Brain microvascular endothelial cell (primary cell): ENCODE data around the gene PLEKHA6.
"Not testable (repeated sequence)": the region's sequence is repeated elsewhere in the genome, so short reads cannot be mapped to it uniquely, and the experiment has no call there.

Experiments
- DNase-seq: peaks from one replicate; pipeline ENCODE4 v3.0.0-alpha.2; 2020
- H3K27ac ChIP-seq: fragments of 250-450 bp; sonication (Bioruptor Pico); 2 replicates; pipeline ENCODE4 v1.5.1; 2020; ENCODE audit warnings: mild to moderate bottlenecking, moderate library complexity
- H3K27me3 ChIP-seq: fragments of 250-450 bp; sonication (Bioruptor Pico); replicated peaks from 2 replicates; pipeline ENCODE4 v1.5.1; 2020; ENCODE audit warnings: mild to moderate bottlenecking
- H3K36me3 ChIP-seq: fragments of 250-450 bp; sonication (Bioruptor Pico); replicated peaks from 2 replicates; pipeline ENCODE4 v1.5.1; 2020; ENCODE audit warnings: mild to moderate bottlenecking
- H3K4me3 ChIP-seq: 2 replicates; pipeline ENCODE4 v1.5.1; 2011; ENCODE audit warnings: low read depth, mild to moderate bottlenecking, control low read depth, low read length, moderate library complexity
- CTCF ChIP-seq: IDR thresholded peaks from 2 replicates; pipeline ENCODE4 v1.5.1; 2011; ENCODE audit warnings: low read depth, mild to moderate bottlenecking, moderate library complexity, low read length, control low read depth, inconsistent platforms; ENCODE audit errors: missing control alignments
- in situ Hi-C: cut with HindIII; loops from 2 replicates; pipeline ENCODE4 v1.10.0; 2017; ENCODE audit warnings: low sequenced_read_pairs, low pct_ligation_motif_present

Gene PLEKHA6

GRCh38 chr1:204314171-204314892, 45.4 kb downstream of the PLEKHA6 start:
- no peak for TF ChIP-seq CTCF
- no peak overlapping the region for H3K4me3 ChIP-seq
- in situ Hi-C loops: no loop called here

GRCh38 chr1:204313675-204314074, 46.1 kb downstream of the PLEKHA6 start:
- DNase-seq: no peak
- TF ChIP-seq CTCF: no peak
- in situ Hi-C loops: no loop called here
- H3K36me3 ChIP-seq: no peaks in the 10 kb centered on the region
- no peak overlapping the region for H3K4me3 ChIP-seq
- H3K27ac ChIP-seq: no peak overlapping the region
- H3K27me3 ChIP-seq: peaks cover 28% of the 10 kb centered on the region

More at GRCh38 chr1:204314171-204314892, 45.4 kb downstream of the PLEKHA6 start:
- H3K27me3 ChIP-seq: peaks cover 24% of the 10 kb centered on the region
- no peak for DNase-seq
- H3K36me3 ChIP-seq: no peaks in the 10 kb centered on the region
- no peak overlapping the region for H3K27ac ChIP-seq

- in situ Hi-C loops: not testable (repeated sequence)
These were observed 48.8 kb downstream of the PLEKHA6 start for GRCh38 chr1:204310970-204311369.

GRCh38 chr1:204308023-204308628, 51.6 kb downstream of the PLEKHA6 start:
- Histone ChIP-seq H3K27ac (no peak overlapping the region), H3K27me3 (peaks cover 44% of the 10 kb centered on the region), H3K4me3 (no peak overlapping the region), H3K36me3 (no peaks in the 10 kb centered on the region)
- TF ChIP-seq CTCF: no peak
- no peak for DNase-seq
- in situ Hi-C loops: no loop called here

More at GRCh38 chr1:204310970-204311369, 48.8 kb downstream of the PLEKHA6 start:
- not testable (repeated sequence) for DNase-seq, H3K36me3 ChIP-seq, H3K27ac ChIP-seq, H3K4me3 ChIP-seq
- H3K27me3 ChIP-seq: peaks cover 41% of the 10 kb centered on the region

- in situ Hi-C loops: no loop called here
- no peak for TF ChIP-seq CTCF
- H3K4me3 ChIP-seq: no peak overlapping the region
- no peaks in the 10 kb centered on the region for H3K36me3 ChIP-seq
- H3K27me3 ChIP-seq: peaks cover 42% of the 10 kb centered on the region
- no peak for DNase-seq
- H3K27ac ChIP-seq: no peak overlapping the region
These were observed 52.3 kb downstream of the PLEKHA6 start for GRCh38 chr1:204307334-204307883.

GRCh38 chr1:204306076-204306475, 53.7 kb downstream of the PLEKHA6 start:
- DNase-seq: no peak
- in situ Hi-C loops: no loop called here
- H3K27ac ChIP-seq: no peak overlapping the region
- no peaks in the 10 kb centered on the region for H3K36me3 ChIP-seq
- H3K27me3 ChIP-seq: peaks cover 36% of the 10 kb centered on the region
- no peak for TF ChIP-seq CTCF
- no peak overlapping the region for H3K4me3 ChIP-seq
